GM12873 (cell line): ENCODE measurements around the gene MYRF.

Experiments
- CTCF ChIP-seq: IDR thresholded peaks from 2 replicates; pipeline ENCODE4 v1.5.1; 2012; ENCODE audit warnings: low read depth, mild to moderate bottlenecking, moderate library complexity, low read length, control low read depth; ENCODE audit not compliant: insufficient read depth; ENCODE audit errors: missing control alignments

The MYRF gene

GRCh38 chr11:61775106-61775505 is 22.7 kb downstream of the MYRF start:
- TF ChIP-seq CTCF: no peak

- TF ChIP-seq CTCF: no peak
Observed at GRCh38 chr11:61775606-61776554, 23.4 kb downstream of the MYRF start.

GRCh38 chr11:61776561-61777075 is 24.2 kb downstream of the MYRF start:
- peak; percentile 84 for TF ChIP-seq CTCF

- TF ChIP-seq CTCF: peak; percentile 27
Observed at GRCh38 chr11:61777234-61778090, 25.0 kb downstream of the MYRF start.

- TF ChIP-seq CTCF: no peak
Observed at GRCh38 chr11:61778357-61778886, 26.0 kb downstream of the MYRF start.

GRCh38 chr11:61778920-61779650 is 26.6 kb downstream of the MYRF start:
- no peak for TF ChIP-seq CTCF
